Left ventricle myocardium inferior (tissue), 1 donor: Measurements from ENCODE around the gene SLC16A2. TPM values are rescaled to one million over a fixed set of nuclear protein-coding genes. Genes with fewer than 3 reads are reported as not detected.

Experiments
- DNase-seq: peaks from one replicate; pipeline ENCODE4 v3.0.0-alpha.2; 2020
- H3K27ac ChIP-seq: fragments of 200-600 bp; replicated peaks from 2 replicates; pipeline ENCODE4 v1.8.0; 2021
- H3K27me3 ChIP-seq: fragments of 200-600 bp; 2 replicates; pipeline ENCODE4 v1.8.0; 2021; ENCODE audit warnings: low read depth
- H3K36me3 ChIP-seq: fragments of 200-600 bp; 2 replicates; pipeline ENCODE4 v1.8.0; 2021
- H3K4me1 ChIP-seq: fragments of 200-600 bp; 2 replicates; pipeline ENCODE4 v1.8.0; 2021
- H3K4me3 ChIP-seq: fragments of 200-600 bp; 2 replicates; pipeline ENCODE4 v1.8.0; 2021; ENCODE audit warnings: mild to moderate bottlenecking, moderate library complexity
- H3K9me3 ChIP-seq: fragments of 200-600 bp; replicated peaks from 2 replicates; pipeline ENCODE4 v1.8.0; 2021
- CTCF ChIP-seq: fragments of 200-600 bp; IDR thresholded peaks from 2 replicates; pipeline ENCODE4 v1.8.0; 2021; ENCODE audit warnings: antibody characterized with exemption, mild to moderate bottlenecking, borderline replicate concordance
- intact Hi-C: fragments of 100-400 bp; cut with micrococcal nuclease; formaldehyde crosslinking; loops from one replicate; pipeline ENCODE4 v1.11.0; 2022
- total RNA-seq: library from RNA; stranded (reverse); fragmentation: NEBNext Ultra II Directional; extraction: Animal tissue kit (Norgen Biotek cat#: 25700); gene quantifications from one replicate; pipeline ENCODE4 v1.2.1, GENCODE V29; 2021
- donor health status: DM: no; HTN: yes; CAD: no; lungs with severe emphysema.

Gene SLC16A2
- total RNA-seq, 1 donor from 2014 or later, result 6.1 TPM

DNA sequence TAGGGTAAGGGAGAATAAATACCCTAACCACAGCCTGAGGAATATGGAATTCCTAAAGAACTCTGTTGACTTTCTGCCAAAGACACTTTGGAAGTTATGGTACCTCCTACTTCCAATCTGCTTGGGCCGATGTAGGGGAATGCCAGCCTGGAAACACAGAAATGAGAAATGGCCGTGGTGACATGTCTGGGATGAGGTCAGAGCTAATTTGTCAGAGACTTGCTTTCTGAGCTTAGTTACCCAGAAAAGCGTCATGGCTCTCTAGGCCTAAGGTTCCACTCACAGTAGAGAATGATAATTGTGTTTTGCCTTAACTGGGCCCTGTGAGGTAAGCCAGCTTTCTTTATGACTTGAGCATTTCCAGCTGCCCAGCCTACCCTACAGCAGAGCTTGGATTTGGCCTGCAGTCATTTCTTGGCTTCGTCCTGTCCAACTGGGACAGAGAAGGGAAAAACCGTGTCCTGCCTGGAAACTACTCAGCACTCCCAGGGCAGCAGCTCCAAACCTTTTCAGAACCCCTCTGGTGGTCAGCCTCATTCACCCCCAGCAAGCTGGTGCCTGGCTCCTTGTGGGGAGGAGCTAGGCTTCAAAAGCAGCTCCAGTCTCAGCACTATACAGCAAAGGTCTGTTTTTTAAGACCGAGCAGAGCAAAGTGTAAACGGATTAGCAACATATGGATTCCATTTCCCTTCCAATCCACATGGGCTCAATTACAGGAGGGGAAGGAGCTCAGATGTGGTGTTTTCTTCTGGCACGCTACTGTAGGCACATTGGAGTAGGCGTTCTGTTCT lies 100.9 kb downstream of the SLC16A2 start:
- Histone ChIP-seq H3K4me3 (no peak overlapping the region), H3K9me3 (no peaks in the 10 kb centered on the region), H3K27me3 (no peaks in the 10 kb centered on the region), H3K4me1 (peaks cover 6% of the 10 kb centered on the region), H3K27ac (peak overlapping the region; percentile 46), H3K36me3 (no peaks in the 10 kb centered on the region)
- no peak for TF ChIP-seq CTCF
- DNase-seq, result peak; percentile 22
- intact Hi-C loops, result no loop called here

GRCh38 chrX:74523224-74523623 lies 101.9 kb downstream of the SLC16A2 start:
- DNase-seq, result no peak
- Histone ChIP-seq H3K27me3 (no peaks in the 10 kb centered on the region), H3K4me3 (no peak overlapping the region), H3K9me3 (no peaks in the 10 kb centered on the region), H3K27ac (peak overlapping the region; percentile 46), H3K4me1 (peaks cover 6% of the 10 kb centered on the region), H3K36me3 (no peaks in the 10 kb centered on the region)
- intact Hi-C loops, result no loop called here
- no peak for TF ChIP-seq CTCF

- Histone ChIP-seq H3K27me3 (no peaks in the 10 kb centered on the region), H3K4me1 (peaks cover 6% of the 10 kb centered on the region), H3K36me3 (no peaks in the 10 kb centered on the region), H3K27ac (no peak overlapping the region), H3K9me3 (no peaks in the 10 kb centered on the region), H3K4me3 (no peak overlapping the region)
- DNase-seq, result no peak
- intact Hi-C loops, result no loop called here
- TF ChIP-seq CTCF, result no peak
These were observed 102.8 kb downstream of the SLC16A2 start for GRCh38 chrX:74523870-74524735.

DNA sequence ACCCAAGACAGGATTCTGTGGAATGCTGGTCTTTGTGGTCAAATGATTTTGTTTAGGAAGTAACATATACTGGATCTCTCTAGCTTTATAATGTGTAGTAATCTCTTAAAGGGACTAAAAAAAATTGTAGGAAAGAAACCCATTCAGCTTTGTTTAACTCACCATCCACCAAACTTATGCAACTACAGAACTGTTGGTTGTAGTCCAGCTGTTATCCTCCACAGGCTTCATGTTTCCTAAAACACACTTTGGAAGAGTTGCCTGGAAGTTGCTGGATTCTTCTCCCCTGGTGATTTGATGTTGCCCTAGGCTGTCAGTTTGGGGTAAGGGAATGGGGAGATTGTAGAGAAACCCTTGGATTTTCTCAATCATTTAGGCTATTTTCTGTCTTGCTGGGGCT lies 103.8 kb downstream of the SLC16A2 start:
- Histone ChIP-seq H3K9me3 (no peaks in the 10 kb centered on the region), H3K4me1 (peaks cover 6% of the 10 kb centered on the region), H3K4me3 (no peak overlapping the region), H3K27ac (no peak overlapping the region), H3K36me3 (no peaks in the 10 kb centered on the region), H3K27me3 (no peaks in the 10 kb centered on the region)
- TF ChIP-seq CTCF, result no peak
- no peak for DNase-seq
- intact Hi-C loops, result no loop called here

GRCh38 chrX:74526764-74527163 lies 105.5 kb downstream of the SLC16A2 start:
- Histone ChIP-seq H3K9me3 (no peaks in the 10 kb centered on the region), H3K4me3 (no peak overlapping the region), H3K27me3 (no peaks in the 10 kb centered on the region), H3K36me3 (no peaks in the 10 kb centered on the region), H3K4me1 (peaks cover 6% of the 10 kb centered on the region), H3K27ac (peak overlapping the region; percentile 12)
- TF ChIP-seq CTCF, result no peak
- intact Hi-C loops, result no loop called here
- DNase-seq, result no peak
